Keratinocyte (primary cell): ENCODE measurements around the gene EYS. TPM values are rescaled to one million over a fixed set of nuclear protein-coding genes. Genes with fewer than 3 reads are reported as not detected.

Experiments
- DNase-seq: peaks from one replicate; pipeline ENCODE4 v3.0.0-alpha.2; 2011; ENCODE audit warnings: low read depth, missing footprints, low spot score
- FAIRE-seq: peaks from 2 replicates; lab custom pipeline; 2011; peaks lifted over from hg19 to GRCh38; lab: Jason Lieb, UNC
- H2AFZ ChIP-seq: 2 replicates; pipeline ENCODE4 v1.6.0; 2012; ENCODE audit warnings: low read length, control low read depth, inconsistent platforms; ENCODE audit not compliant: control insufficient read depth
- H3K27ac ChIP-seq: 2 replicates; pipeline ENCODE4 v1.5.1; 2011; ENCODE audit warnings: low read length; ENCODE audit not compliant: control insufficient read depth, insufficient read depth
- H3K27me3 ChIP-seq: 3 replicates; pipeline ENCODE4 v1.6.0; 2011; ENCODE audit warnings: low read length; ENCODE audit not compliant: control insufficient read depth, insufficient read depth; ENCODE audit errors: extremely low read depth
- H3K36me3 ChIP-seq, 2 experiments: 2 replicates in 1 of 2; 3 replicates in 1 of 2; pipeline ENCODE4 v1.5.1; 2011; ENCODE audit warnings: low read length in 2 of 2, mild to moderate bottlenecking in 1 of 2; ENCODE audit not compliant: control insufficient read depth in 2 of 2, insufficient read depth in 2 of 2; ENCODE audit errors: extremely low read depth in 1 of 2
- H3K4me1 ChIP-seq: 3 replicates; pipeline ENCODE4 v1.5.1; 2011; ENCODE audit warnings: low read length; ENCODE audit not compliant: control insufficient read depth, insufficient read depth; ENCODE audit errors: extremely low read depth
- H3K4me2 ChIP-seq: 3 replicates; pipeline ENCODE4 v1.6.0; 2011; ENCODE audit warnings: low read depth, low read length; ENCODE audit not compliant: control insufficient read depth, insufficient read depth; ENCODE audit errors: extremely low read depth
- H3K4me3 ChIP-seq, 3 experiments: fragments of 200-600 bp in 1 of 3; sonication (generic) in 1 of 3; 2 replicates in 2 of 3; 3 replicates in 1 of 3; pipeline ENCODE4 v1.5.1; 2011 to 2016; ENCODE audit warnings: low read length in 3 of 3, mild to moderate bottlenecking in 3 of 3, control low read depth in 2 of 3, inconsistent platforms in 1 of 3, low read depth in 1 of 3, mixed read lengths in 1 of 3, mixed run types in 1 of 3, moderate library complexity in 1 of 3; ENCODE audit not compliant: control insufficient read depth in 2 of 3, insufficient read depth in 2 of 3; ENCODE audit errors: extremely low read depth in 1 of 3
- H3K79me2 ChIP-seq: 2 replicates; pipeline ENCODE4 v1.6.0; 2012; ENCODE audit warnings: low read length; ENCODE audit not compliant: control insufficient read depth, insufficient read depth
- H3K9ac ChIP-seq: 3 replicates; pipeline ENCODE4 v1.6.0; 2011; ENCODE audit warnings: low read length; ENCODE audit not compliant: control insufficient read depth, insufficient read depth; ENCODE audit errors: extremely low read depth
- H3K9me1 ChIP-seq: 3 replicates; pipeline ENCODE4 v1.6.0; 2011; ENCODE audit warnings: low read length; ENCODE audit not compliant: control insufficient read depth, insufficient read depth; ENCODE audit errors: extremely low read depth
- H3K9me3 ChIP-seq: 2 replicates; pipeline ENCODE4 v1.5.1; 2012; ENCODE audit warnings: low read depth, low read length; ENCODE audit not compliant: control insufficient read depth
- H4K20me1 ChIP-seq: 3 replicates; pipeline ENCODE4 v1.6.0; 2011; ENCODE audit warnings: low read length; ENCODE audit not compliant: control insufficient read depth, insufficient read depth; ENCODE audit errors: extremely low read depth
- CTCF ChIP-seq, 3 experiments: IDR thresholded peaks in 1 of 3; conservative IDR thresholded peaks in 1 of 3; optimal IDR thresholded peaks in 1 of 3; 2 replicates in 2 of 3; 3 replicates in 1 of 3; pipeline versions ENCODE3 to v1.5.1; 2011; ENCODE audit warnings: low read length in 3 of 3, mild to moderate bottlenecking in 3 of 3, moderate library complexity in 2 of 3, control low read depth in 1 of 3, inconsistent platforms in 1 of 3; ENCODE audit not compliant: insufficient read depth in 2 of 3; ENCODE audit errors: extremely low read depth in 1 of 3
- EZH2 ChIP-seq: IDR thresholded peaks from one replicate; pipeline ENCODE4 v1.6.1; 2012; ENCODE audit warnings: inconsistent platforms, mild to moderate bottlenecking, low read length, moderate library complexity
- dilution Hi-C: fragments of 300-500 bp; cut with MboI; formaldehyde crosslinking; loops from one replicate; pipeline ENCODE4 v1.7.0; 2020; ENCODE audit warnings: low sequenced_read_pairs; ENCODE audit not compliant: extremely low pct_ligation_motif_present
- polyA plus RNA-seq, 5 experiments: library from polyadenylated mRNA; depleted of rRNA in 3 of 5; stranded (reverse) in 3 of 5; stranded (forward) in 1 of 5; unstranded in 1 of 5; fragments of >200 nt; gene quantifications; 1 replicate in 1 of 5; 2 replicates in 3 of 5; 3 replicates in 1 of 5; pipeline versions ENCODE4 v1.2.1 to v1.2.3, GENCODE V29; 2011 to 2012; ENCODE audit warnings: missing spikeins in 2 of 5, low read depth in 1 of 5, low replicate concordance in 1 of 5

The EYS gene
- polyA plus RNA-seq, 1 donor (not counting 4 experiments of a cell fraction or from before 2014, with no cell fraction given) = 0.34 TPM

- TF ChIP-seq EZH2 = no peak
- TF ChIP-seq CTCF (optimal IDR thresholded peaks at IDR 0.05 in 1 of 3, IDR thresholded peaks at IDR 0.05 in 1 of 3, conservative IDR thresholded peaks at IDR 0.05 in 1 of 3; ENCODE audit: extremely low read depth in 1 of 3, insufficient read depth in 2 of 3, low read length in 3 of 3) = no peak
- H2AFZ ChIP-seq = no peak overlapping the region
- DNase-seq = no peak
- H3K79me2 ChIP-seq = no peaks in the 10 kb centered on the region
- dilution Hi-C loops = no loop called here
- no peak for FAIRE-seq
- H3K9ac ChIP-seq = no peak overlapping the region
- H3K4me2 ChIP-seq = no peak overlapping the region
- H3K36me3 ChIP-seq = no peaks in the 10 kb centered on the region
- no peaks in the 10 kb centered on the region for H3K4me1 ChIP-seq
- H3K4me3 ChIP-seq = no peak overlapping the region
- no peaks in the 10 kb centered on the region for H3K9me3 ChIP-seq
- H3K9me1 ChIP-seq = no peaks in the 10 kb centered on the region
- H3K27me3 ChIP-seq = no peaks in the 10 kb centered on the region
- no peaks in the 10 kb centered on the region for H4K20me1 ChIP-seq
- no peak overlapping the region for H3K27ac ChIP-seq
These were observed 1767.0 kb downstream of the EYS start for GRCh38 chr6:63940056-63940455.

- Histone ChIP-seq H3K36me3 (no peaks in the 10 kb centered on the region), H3K27ac (no peak overlapping the region), H3K27me3 (no peaks in the 10 kb centered on the region), H3K4me2 (no peak overlapping the region), H4K20me1 (no peaks in the 10 kb centered on the region), H3K4me3 (no peak overlapping the region), H3K9me1 (no peaks in the 10 kb centered on the region), H2AFZ (no peak overlapping the region), H3K79me2 (no peaks in the 10 kb centered on the region), H3K9me3 (no peaks in the 10 kb centered on the region), H3K4me1 (no peaks in the 10 kb centered on the region), H3K9ac (no peak overlapping the region)
- dilution Hi-C loops = no loop called here
- FAIRE-seq (no peak), DNase-seq (no peak)
- TF ChIP-seq EZH2 = no peak
- TF ChIP-seq CTCF (optimal IDR thresholded peaks at IDR 0.05 in 1 of 3, IDR thresholded peaks at IDR 0.05 in 1 of 3, conservative IDR thresholded peaks at IDR 0.05 in 1 of 3; ENCODE audit: extremely low read depth in 1 of 3, insufficient read depth in 2 of 3, low read length in 3 of 3) = no peak
These were observed 1770.6 kb downstream of the EYS start for GRCh38 chr6:63936399-63936798.
